ENCODE measurements around the gene IL32. TPM values are rescaled to one million over a fixed set of nuclear protein-coding genes. Genes with fewer than 3 reads are reported as not detected.

The IL32 gene
- total and polyA plus RNA-seq, 2 donors (not counting 1 experiment from before 2014, with no cell fraction given): 2.0 to 2.3 TPM

DNA sequence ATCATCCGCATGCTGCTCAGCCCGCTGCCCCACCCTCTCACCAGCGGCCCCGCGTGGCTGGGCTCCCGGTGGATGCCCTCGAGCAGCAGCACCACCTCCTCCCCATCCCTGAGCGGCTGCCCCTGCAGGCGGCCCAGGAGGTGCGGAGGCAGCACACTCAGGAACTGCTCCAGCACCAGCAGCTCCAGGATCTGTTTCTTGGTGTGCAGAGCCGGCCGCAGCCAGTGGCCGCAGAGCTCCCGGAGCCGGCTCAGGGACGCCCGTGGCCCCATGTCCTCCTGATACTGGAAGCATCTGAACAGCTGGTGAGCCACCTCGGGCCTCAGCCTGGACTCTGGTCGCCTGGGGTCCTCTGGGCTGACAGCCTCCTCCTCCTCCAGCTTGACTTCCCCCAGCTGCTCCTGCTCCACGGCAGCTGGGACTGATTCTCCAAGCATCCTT lies 27.1 kb downstream of the IL32 start:
- Histone ChIP-seq H4K20me1 (ENCODE audit: control insufficient read depth, insufficient read depth, low read length, poor library complexity, severe bottlenecking) (no peaks in the 10 kb centered on the region), H3K4me2 (replicated peaks; ENCODE audit: low read depth, low read length, poor library complexity, severe bottlenecking) (no peak overlapping the region), H3K9ac (ENCODE audit: low read length) (no peak overlapping the region), H2AFZ (ENCODE audit: insufficient read depth, low read depth, low read length, poor library complexity, severe bottlenecking) (no peak overlapping the region), H3K79me2 (ENCODE audit: control insufficient read depth, insufficient read depth, low read length) (no peaks in the 10 kb centered on the region), H3K9me3 (ENCODE audit: control extremely low read depth in 1 of 3, control insufficient read depth in 2 of 3, insufficient read depth in 1 of 3, low read length in 2 of 3) (no peaks in the 10 kb centered on the region), H3K27me3 (replicated peaks in 1 of 4; ENCODE audit: control extremely low read depth in 1 of 4, control insufficient read depth in 3 of 4, insufficient read depth in 4 of 4, low read length in 3 of 4) (peaks cover 0 to 5% (median 2%) of the 10 kb centered on the region in 4 experiments), H3K4me3 (ENCODE audit: control extremely low read depth in 1 of 5, extremely low read depth in 1 of 5, insufficient read depth in 1 of 5, low read depth in 2 of 5, low read length in 4 of 5) (no peak overlapping the region), H3K27ac (ENCODE audit: low read length in 2 of 2) (no peak overlapping the region), H3K4me1 (ENCODE audit: control insufficient read depth in 2 of 2, insufficient read depth in 2 of 2, low read length in 2 of 2) (peaks cover 9 to 12% of the 10 kb centered on the region in 2 donors), H3K36me3 (replicated peaks in 1 of 2; ENCODE audit: control extremely low read depth in 1 of 2, control insufficient read depth in 1 of 2, extremely low read depth in 1 of 2, insufficient read depth in 2 of 2, low read length in 1 of 2) (no peaks in the 10 kb centered on the region)
- 93% methylated on average over 20 of the region's 20 CpGs for WGBS (ENCODE audit: insufficient coverage)
- TF ChIP-seq EZH2 (IDR thresholded peaks at IDR 0.05; ENCODE audit: borderline replicate concordance, insufficient read depth, low read depth, low read length, poor library complexity, severe bottlenecking) (no peak), CTCF (IDR thresholded peaks at IDR 0.05) (no peak)
- ATAC-seq (ENCODE audit: low read depth) (no peak), DNase-seq (no peak)
- intact Hi-C loops (cut with micrococcal nuclease): no loop called here
- Mint-ChIP-seq H3K4me1 (peaks cover 19% of the 10 kb centered on the region), H3K27me3 (peaks cover 6% of the 10 kb centered on the region), H3K9me3 (ENCODE audit: insufficient read depth) (no peaks in the 10 kb centered on the region), H3K27ac (no peak overlapping the region), H3K4me3 (no peak overlapping the region)
- ChIA-PET POLR2A (interaction anchor here (0.5 to 1.0 kb wide), 2 partner anchors 34 to 64 kb away, joined by 3 to 5 read pairs; no protein-coding TSS in a partner anchor), CTCF (interaction anchor here (0.9 to 12.2 kb wide), 2 partner anchors 37 to 133 kb away, joined by 3 to 238 read pairs; partner anchors contain the start of gene ZNF213)

GRCh38 chr16:3094289-3095027 lies 29.0 kb downstream of the IL32 start:
- no peak overlapping the region for H3K4me3 ChIP-seq (ENCODE audit: control extremely low read depth in 1 of 5, extremely low read depth in 1 of 5, insufficient read depth in 1 of 5, low read depth in 2 of 5, low read length in 4 of 5)
- 96% methylated on average over 19 of the region's 22 CpGs for WGBS (ENCODE audit: insufficient coverage)
- ChIA-PET CTCF (interaction anchor here (1.1 to 12.2 kb wide), 6 partner anchors 35 to 72 kb away, joined by 3 to 238 read pairs (median 4); partner anchors contain the start of gene ZNF213), POLR2A (interaction anchor here (1.6 kb wide), 1 partner anchor 20 kb away, joined by 6 read pairs; no protein-coding TSS in a partner anchor)
- H3K27ac Mint-ChIP-seq: peak overlapping the region; percentile 34
- H3K9me3 Mint-ChIP-seq (ENCODE audit: insufficient read depth): no peaks in the 10 kb centered on the region
- H3K27me3 Mint-ChIP-seq: no peaks in the 10 kb centered on the region
- H3K27ac ChIP-seq (ENCODE audit: low read length in 2 of 2): no peak overlapping the region
- peaks cover 0 to 3% (median 0%) of the 10 kb centered on the region in 4 experiments for H3K27me3 ChIP-seq (replicated peaks in 1 of 4; ENCODE audit: control extremely low read depth in 1 of 4, control insufficient read depth in 3 of 4, insufficient read depth in 4 of 4, low read length in 3 of 4)
- peaks cover 20% of the 10 kb centered on the region for H3K4me1 Mint-ChIP-seq
- H3K9me3 ChIP-seq (ENCODE audit: control extremely low read depth in 1 of 3, control insufficient read depth in 2 of 3, insufficient read depth in 1 of 3, low read length in 2 of 3): peaks cover 0 to 2% (median 0%) of the 10 kb centered on the region in 3 donors
- H3K4me2 ChIP-seq (replicated peaks; ENCODE audit: low read depth, low read length, poor library complexity, severe bottlenecking): no peak overlapping the region
- H3K9ac ChIP-seq (ENCODE audit: low read length): no peak overlapping the region
- H2AFZ ChIP-seq (ENCODE audit: insufficient read depth, low read depth, low read length, poor library complexity, severe bottlenecking): no peak overlapping the region
- ATAC-seq (ENCODE audit: low read depth) (no peak), DNase-seq (peak; percentile 68)
- intact Hi-C loops (cut with micrococcal nuclease): no loop called here
- no peaks in the 10 kb centered on the region for H3K36me3 ChIP-seq (replicated peaks in 1 of 2; ENCODE audit: control extremely low read depth in 1 of 2, control insufficient read depth in 1 of 2, extremely low read depth in 1 of 2, insufficient read depth in 2 of 2, low read length in 1 of 2)
- H3K79me2 ChIP-seq (ENCODE audit: control insufficient read depth, insufficient read depth, low read length): no peaks in the 10 kb centered on the region
- no peak overlapping the region for H3K4me3 Mint-ChIP-seq
- TF ChIP-seq EZH2 (IDR thresholded peaks at IDR 0.05; ENCODE audit: borderline replicate concordance, insufficient read depth, low read depth, low read length, poor library complexity, severe bottlenecking) (no peak), CTCF (IDR thresholded peaks at IDR 0.05) (peak; percentile 62)
- no peaks in the 10 kb centered on the region for H4K20me1 ChIP-seq (ENCODE audit: control insufficient read depth, insufficient read depth, low read length, poor library complexity, severe bottlenecking)
- peaks cover 9 to 12% of the 10 kb centered on the region in 2 donors for H3K4me1 ChIP-seq (ENCODE audit: control insufficient read depth in 2 of 2, insufficient read depth in 2 of 2, low read length in 2 of 2)
